WERI-Rb-1 (cell line): ENCODE results near the gene CCDC12.

Source experiments
- DNase-seq: peaks from one replicate; pipeline ENCODE4 v3.0.0-alpha.2; 2020
- H3K27ac ChIP-seq: fragments of 250-450 bp; sonication (Bioruptor Pico); 2 replicates; pipeline ENCODE4 v1.5.1; 2020; ENCODE audit warnings: mild to moderate bottlenecking, moderate library complexity
- H3K27me3 ChIP-seq: fragments of 250-450 bp; sonication (Bioruptor Pico); 2 replicates; pipeline ENCODE4 v1.5.1; 2021; ENCODE audit warnings: mild to moderate bottlenecking, low read depth, moderate library complexity; ENCODE audit not compliant: insufficient read depth, severe bottlenecking
- H3K36me3 ChIP-seq: fragments of 250-450 bp; sonication (Bioruptor Pico); 2 replicates; pipeline ENCODE4 v1.5.1; 2020; ENCODE audit warnings: mild to moderate bottlenecking, moderate library complexity
- H3K4me3 ChIP-seq: 2 replicates; pipeline ENCODE4 v1.5.1; 2011; ENCODE audit warnings: low read depth, mild to moderate bottlenecking, control low read depth, low read length
- H3K9me3 ChIP-seq: fragments of 250-450 bp; sonication (Bioruptor Pico); 2 replicates; pipeline ENCODE4 v1.5.1; 2021; ENCODE audit warnings: mild to moderate bottlenecking, moderate library complexity; ENCODE audit not compliant: severe bottlenecking
- CTCF ChIP-seq: IDR thresholded peaks from 2 replicates; pipeline ENCODE4 v1.5.1; 2011; ENCODE audit warnings: low read depth, mild to moderate bottlenecking, control low read depth, inconsistent platforms, low read length

CCDC12 gene

GRCh38 chr3:46909535-46910161 lies 66.9 kb downstream of the CCDC12 start:
- Histone ChIP-seq H3K27ac (peak overlapping the region; percentile 16), H3K27me3 (no peaks in the 10 kb centered on the region), H3K36me3 (no peaks in the 10 kb centered on the region), H3K9me3 (no peaks in the 10 kb centered on the region), H3K4me3 (no peak overlapping the region)
- peak; percentile 92 for DNase-seq
- peak; percentile 86 for TF ChIP-seq CTCF

- H3K27ac ChIP-seq: no peak overlapping the region
- no peaks in the 10 kb centered on the region for H3K9me3 ChIP-seq
- no peak for TF ChIP-seq CTCF
- H3K36me3 ChIP-seq: no peaks in the 10 kb centered on the region
- H3K4me3 ChIP-seq: no peak overlapping the region
- H3K27me3 ChIP-seq: no peaks in the 10 kb centered on the region
- no peak for DNase-seq
Measured at GRCh38 chr3:46908986-46909534, 67.5 kb downstream of the CCDC12 start.

GRCh38 chr3:46908294-46908985 lies 68.1 kb downstream of the CCDC12 start:
- no peak overlapping the region for H3K27ac ChIP-seq
- no peaks in the 10 kb centered on the region for H3K36me3 ChIP-seq
- no peak overlapping the region for H3K4me3 ChIP-seq
- no peaks in the 10 kb centered on the region for H3K9me3 ChIP-seq
- no peaks in the 10 kb centered on the region for H3K27me3 ChIP-seq
- no peak for TF ChIP-seq CTCF
- no peak for DNase-seq

GRCh38 chr3:46907960-46908293 lies 68.6 kb downstream of the CCDC12 start:
- H3K36me3 ChIP-seq: no peaks in the 10 kb centered on the region
- H3K27me3 ChIP-seq: no peaks in the 10 kb centered on the region
- H3K4me3 ChIP-seq: no peak overlapping the region
- H3K27ac ChIP-seq: no peak overlapping the region
- no peak for TF ChIP-seq CTCF
- DNase-seq: no peak
- H3K9me3 ChIP-seq: no peaks in the 10 kb centered on the region

GRCh38 chr3:46907271-46907670 lies 69.3 kb downstream of the CCDC12 start:
- H3K27ac ChIP-seq: no peak overlapping the region
- no peaks in the 10 kb centered on the region for H3K36me3 ChIP-seq
- H3K4me3 ChIP-seq: no peak overlapping the region
- H3K9me3 ChIP-seq: no peaks in the 10 kb centered on the region
- H3K27me3 ChIP-seq: no peaks in the 10 kb centered on the region
- DNase-seq: no peak
- no peak for TF ChIP-seq CTCF
